HEK293 (cell line): ENCODE measurements around the gene SLC16A1.

Experiments
- CTCF ChIP-seq: fragments of 450-650 bp; formaldehyde crosslinking; IDR thresholded peaks from 2 replicates; pipeline ENCODE4 v1.5.1; 2016; ENCODE audit warnings: missing biosample characterization, missing genetic modification characterization
- ZNF121 ChIP-seq: fragments of 450-650 bp; formaldehyde crosslinking; IDR thresholded peaks from 2 replicates; pipeline ENCODE4 v1.5.1; 2016; ENCODE audit warnings: missing biosample characterization, missing genetic modification characterization
- ZNF677 ChIP-seq: fragments of 450-650 bp; IDR thresholded peaks from 2 replicates; pipeline ENCODE4 v1.5.0; 2018; ENCODE audit warnings: missing biosample characterization, mild to moderate bottlenecking, missing genetic modification characterization, moderate library complexity
- ZNF776 ChIP-seq: fragments of 450-650 bp; formaldehyde crosslinking; IDR thresholded peaks from 2 replicates; pipeline ENCODE4 v1.5.0; 2017; ENCODE audit warnings: missing biosample characterization, missing genetic modification characterization, borderline replicate concordance

DNA sequence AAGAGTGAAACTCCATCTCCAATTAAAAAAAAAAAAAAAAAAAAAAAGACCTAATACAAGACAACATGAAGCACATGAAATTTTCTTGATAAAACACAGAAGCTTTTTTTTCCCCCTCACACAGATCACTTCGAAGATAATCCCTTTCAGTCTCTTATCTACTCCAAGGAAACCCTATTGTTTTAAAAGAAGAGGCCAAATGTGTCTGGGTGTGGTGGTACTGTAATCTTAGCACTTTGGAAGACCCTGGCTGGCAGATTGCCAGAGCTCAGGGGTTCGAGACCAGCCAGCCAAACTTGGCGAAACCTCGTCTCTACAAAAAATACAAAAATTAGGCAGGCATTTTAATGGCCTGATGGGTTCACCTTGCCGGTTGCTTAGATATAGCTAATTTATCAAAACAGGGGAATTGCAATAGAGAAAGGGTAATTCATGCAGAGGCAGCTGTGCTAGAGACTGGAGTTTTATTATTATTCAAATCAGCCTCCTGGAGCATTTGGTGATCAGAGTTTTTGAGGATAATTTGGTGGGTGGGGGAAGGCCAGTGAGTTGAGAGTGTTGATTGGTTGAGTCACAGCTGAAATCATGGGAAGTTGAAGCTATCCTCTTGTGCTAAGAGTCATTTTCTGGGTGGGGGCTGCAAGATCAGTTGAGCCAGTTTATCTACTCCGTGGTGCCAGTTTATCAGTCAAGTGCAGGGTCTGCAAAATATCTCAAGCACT lies 62.5 kb downstream of the SLC16A1 start:
- TF ChIP-seq ZNF677 (tag by site-specific recombination) (no peak), CTCF (no peak), ZNF121 (tag by site-specific recombination) (no peak), ZNF776 (tag by site-specific recombination) (no peak)
